Neural crest cell (in vitro differentiated cells): Measurements from ENCODE around the gene PACRG. TPM values are rescaled to one million over a fixed set of nuclear protein-coding genes. Genes with fewer than 3 reads are reported as not detected.
A peak's percentile ranks its signal among the peaks of the same experiment; 100 is the strongest.

Experiments used
- DNase-seq: peaks from one replicate; pipeline ENCODE4 v3.0.0; 2021; ENCODE audit warnings: low read depth, mixed read lengths, low spot score
- H3K27ac Mint-ChIP-seq: one replicate; pipeline ENCODE4 v1.8.0; 2021; ENCODE audit warnings: mild to moderate bottlenecking, mixed read lengths; ENCODE audit not compliant: unreplicated experiment
- H3K27me3 Mint-ChIP-seq: 2 replicates; pipeline ENCODE4 v1.8.0; 2021; ENCODE audit warnings: low read depth, mild to moderate bottlenecking, mixed read lengths
- H3K36me3 Mint-ChIP-seq: 2 replicates; pipeline ENCODE4 v1.8.0; 2021; ENCODE audit warnings: low read depth, mild to moderate bottlenecking, mixed read lengths
- H3K4me1 Mint-ChIP-seq: 2 replicates; pipeline ENCODE4 v1.8.0; 2021; ENCODE audit warnings: mixed read lengths
- H3K4me3 Mint-ChIP-seq: one replicate; pipeline ENCODE4 v1.8.0; 2021; ENCODE audit warnings: mild to moderate bottlenecking, mixed read lengths
- H3K9me3 Mint-ChIP-seq: 2 replicates; pipeline ENCODE4 v1.8.0; 2021; ENCODE audit warnings: mixed read lengths
- total RNA-seq: library from RNA; stranded (reverse); gene quantifications from 2 replicates; pipeline ENCODE4 v1.2.1, GENCODE V29; 2021
- TF ChIP-seq, protein P1 (sequence below): fragments of 200-600 bp; sonication (generic); conservative IDR thresholded peaks from 2 replicates; pipeline ENCODE4 v1.5.0; 2021; ENCODE audit warnings: antibody characterized with exemption, mild to moderate bottlenecking

The PACRG gene
- total RNA-seq, 1 donor from 2014 or later = 1.8 TPM

DNA sequence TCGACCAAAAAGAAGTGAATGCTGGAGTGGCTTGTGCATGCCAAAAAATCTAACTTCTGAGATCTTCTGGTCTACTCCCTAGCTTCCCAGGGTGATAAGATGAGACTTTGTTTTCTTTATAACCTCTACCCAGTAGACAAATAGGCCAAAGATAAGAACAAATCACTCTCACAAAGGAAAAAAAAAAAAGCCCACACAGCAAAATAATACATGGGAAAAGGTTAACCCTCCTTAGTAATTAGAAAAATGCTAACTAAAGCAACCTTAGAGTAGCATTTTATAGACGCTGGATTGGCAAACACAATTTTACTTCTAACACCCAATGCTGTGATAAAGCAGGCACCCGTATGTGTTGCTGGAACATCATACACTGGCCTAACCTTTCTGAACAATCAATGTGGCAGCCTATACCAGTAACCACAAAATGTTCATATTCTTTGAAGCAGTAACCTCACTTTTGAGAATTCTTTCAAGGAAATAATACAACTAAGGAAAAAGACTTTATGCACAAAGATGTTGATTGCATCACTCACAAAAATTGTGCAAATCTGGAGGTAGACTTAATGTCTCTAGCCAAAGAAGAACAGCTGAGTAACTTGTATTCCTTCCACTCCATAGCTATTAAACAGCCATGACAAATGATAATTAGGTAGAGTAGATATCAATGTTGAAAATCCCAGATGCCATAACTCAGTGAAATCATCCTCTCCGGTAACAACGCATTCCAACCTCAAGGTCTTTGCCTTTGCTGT lies 570.5 kb downstream of the PACRG start:
- Mint-ChIP-seq H3K27ac (no peak overlapping the region), H3K4me3 (no peak overlapping the region), H3K4me1 (peaks cover 32% of the 10 kb centered on the region), H3K9me3 (no peaks in the 10 kb centered on the region), H3K27me3 (no peaks in the 10 kb centered on the region), H3K36me3 (no peaks in the 10 kb centered on the region)
- no peak for DNase-seq
- TF ChIP-seq, protein P1, sequence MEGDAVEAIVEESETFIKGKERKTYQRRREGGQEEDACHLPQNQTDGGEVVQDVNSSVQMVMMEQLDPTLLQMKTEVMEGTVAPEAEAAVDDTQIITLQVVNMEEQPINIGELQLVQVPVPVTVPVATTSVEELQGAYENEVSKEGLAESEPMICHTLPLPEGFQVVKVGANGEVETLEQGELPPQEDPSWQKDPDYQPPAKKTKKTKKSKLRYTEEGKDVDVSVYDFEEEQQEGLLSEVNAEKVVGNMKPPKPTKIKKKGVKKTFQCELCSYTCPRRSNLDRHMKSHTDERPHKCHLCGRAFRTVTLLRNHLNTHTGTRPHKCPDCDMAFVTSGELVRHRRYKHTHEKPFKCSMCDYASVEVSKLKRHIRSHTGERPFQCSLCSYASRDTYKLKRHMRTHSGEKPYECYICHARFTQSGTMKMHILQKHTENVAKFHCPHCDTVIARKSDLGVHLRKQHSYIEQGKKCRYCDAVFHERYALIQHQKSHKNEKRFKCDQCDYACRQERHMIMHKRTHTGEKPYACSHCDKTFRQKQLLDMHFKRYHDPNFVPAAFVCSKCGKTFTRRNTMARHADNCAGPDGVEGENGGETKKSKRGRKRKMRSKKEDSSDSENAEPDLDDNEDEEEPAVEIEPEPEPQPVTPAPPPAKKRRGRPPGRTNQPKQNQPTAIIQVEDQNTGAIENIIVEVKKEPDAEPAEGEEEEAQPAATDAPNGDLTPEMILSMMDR = no peak

DNA sequence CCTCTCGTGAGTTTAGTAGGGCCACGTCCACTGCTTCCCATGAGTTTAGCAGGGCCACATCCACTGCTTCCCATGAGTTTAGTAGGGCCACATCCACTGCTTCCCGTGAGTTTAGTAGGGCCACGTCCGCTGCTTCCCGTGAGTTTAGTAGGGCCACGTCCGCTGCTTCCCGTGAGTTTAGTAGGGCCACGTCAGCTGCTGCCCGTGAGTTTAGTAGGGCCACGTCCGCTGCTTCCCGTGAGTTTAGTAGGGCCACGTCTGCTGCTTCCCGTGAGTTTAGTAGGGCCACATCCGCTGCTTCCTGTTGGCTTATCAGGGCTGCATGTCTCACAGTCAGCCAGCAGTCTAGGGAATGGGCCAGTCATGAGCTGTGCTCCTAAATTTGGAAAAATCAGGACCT lies 573.1 kb downstream of the PACRG start:
- H3K27ac Mint-ChIP-seq = no peak overlapping the region
- peaks cover 3% of the 10 kb centered on the region for H3K9me3 Mint-ChIP-seq
- H3K4me1 Mint-ChIP-seq = peaks cover 30% of the 10 kb centered on the region
- no peak overlapping the region for H3K4me3 Mint-ChIP-seq
- TF ChIP-seq, protein P1 = no peak
- no peaks in the 10 kb centered on the region for H3K36me3 Mint-ChIP-seq
- DNase-seq = no peak
- no peaks in the 10 kb centered on the region for H3K27me3 Mint-ChIP-seq

DNA sequence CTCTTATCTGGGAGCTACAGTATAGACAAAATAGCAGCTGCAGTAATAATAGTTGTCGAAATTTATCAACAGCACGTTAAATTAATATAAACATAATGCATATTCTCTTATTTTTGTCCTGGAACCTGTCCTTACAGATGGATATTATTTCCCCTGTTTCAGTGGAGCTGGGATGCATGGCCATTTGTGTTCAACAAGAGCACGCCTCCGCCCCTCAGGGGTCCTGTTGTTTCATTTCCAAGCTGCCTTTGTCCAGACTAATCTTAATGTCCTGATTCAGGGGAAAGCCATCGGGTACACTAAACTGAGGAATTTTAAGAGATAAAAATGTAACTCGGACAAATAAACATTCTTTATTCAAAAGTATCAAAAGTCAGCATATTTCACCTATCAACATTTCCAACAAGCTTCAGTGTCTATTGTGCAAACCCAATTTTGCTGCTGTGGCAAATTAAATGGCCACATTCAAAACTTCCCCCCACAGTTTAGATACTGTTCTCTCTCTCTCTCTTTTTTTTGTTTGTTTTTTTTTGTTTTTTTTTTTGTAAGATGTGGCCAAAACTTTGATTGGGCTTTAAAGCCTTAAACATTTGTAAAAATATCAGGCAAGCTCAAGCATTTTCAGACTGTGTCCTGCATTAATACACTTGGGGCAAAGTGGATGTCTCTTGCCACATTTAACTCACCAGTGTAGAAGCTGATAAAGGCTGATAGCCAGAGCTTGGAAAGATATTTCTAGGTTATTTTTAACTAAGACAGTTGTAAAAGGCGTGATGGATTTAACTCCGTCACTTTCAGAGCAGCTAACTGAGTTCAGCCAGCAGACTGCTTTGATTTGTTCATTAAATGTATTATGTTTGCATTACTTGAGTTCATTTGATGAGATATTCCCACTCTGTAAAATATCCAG lies 574.2 kb downstream of the PACRG start:
- TF ChIP-seq, protein P1 = no peak

DNA sequence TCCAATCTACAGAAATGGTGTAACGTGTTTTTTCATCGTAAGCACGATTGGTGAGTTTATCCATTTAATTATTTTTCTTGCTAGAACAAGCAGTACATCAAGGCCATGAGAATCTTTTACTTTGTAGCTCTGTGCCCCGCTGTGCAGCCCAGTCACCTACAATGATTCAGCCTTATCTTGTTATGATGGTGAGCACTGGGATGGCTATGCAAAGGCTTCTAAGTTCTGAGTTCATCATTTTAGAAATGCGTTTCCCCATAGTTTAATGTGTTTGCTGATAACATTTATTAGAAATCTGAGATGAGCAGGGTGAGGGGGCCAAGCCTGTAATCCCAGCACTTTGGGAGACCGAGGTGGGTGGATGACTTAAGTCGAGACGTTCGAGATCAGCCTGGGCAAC lies 575.0 kb downstream of the PACRG start:
- Mint-ChIP-seq H3K4me3 (no peak overlapping the region), H3K27ac (peak overlapping the region; percentile 23), H3K27me3 (no peaks in the 10 kb centered on the region), H3K9me3 (peaks cover 5% of the 10 kb centered on the region), H3K4me1 (peaks cover 17% of the 10 kb centered on the region), H3K36me3 (no peaks in the 10 kb centered on the region)
- DNase-seq = no peak
- TF ChIP-seq, protein P1 = no peak

More for the DNA sequence above, 574.2 kb downstream of the PACRG start:
- Mint-ChIP-seq H3K4me3 (no peak overlapping the region), H3K9me3 (peaks cover 4% of the 10 kb centered on the region), H3K4me1 (peaks cover 24% of the 10 kb centered on the region), H3K27ac (peak overlapping the region; percentile 77), H3K27me3 (no peaks in the 10 kb centered on the region), H3K36me3 (no peaks in the 10 kb centered on the region)
- DNase-seq = no peak

DNA sequence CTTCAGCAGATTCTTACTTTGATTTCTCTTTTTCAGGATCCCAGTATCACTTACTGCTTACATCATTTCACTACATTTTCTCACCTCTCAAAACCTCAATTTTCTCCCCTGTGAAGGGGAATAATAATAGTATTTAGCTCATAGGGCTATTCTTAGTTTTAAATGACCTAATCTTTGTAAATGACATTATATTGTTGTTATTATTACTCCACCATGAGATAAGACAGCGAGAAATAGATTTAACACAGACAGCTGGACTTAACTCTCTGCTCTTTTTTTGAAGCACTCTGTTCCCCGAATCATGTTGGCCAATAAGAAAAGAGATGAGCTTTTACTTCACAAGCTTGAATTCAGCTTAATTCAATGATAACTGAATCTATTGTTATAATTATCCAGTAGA lies 578.2 kb downstream of the PACRG start:
- Mint-ChIP-seq H3K4me3 (no peak overlapping the region), H3K4me1 (peaks cover 27% of the 10 kb centered on the region), H3K9me3 (peaks cover 5% of the 10 kb centered on the region), H3K36me3 (no peaks in the 10 kb centered on the region), H3K27me3 (no peaks in the 10 kb centered on the region), H3K27ac (no peak overlapping the region)
- DNase-seq = no peak
- TF ChIP-seq, protein P1 = no peak
